NCI-H526 (cell line): ENCODE results near the gene SVEP1.
A peak's percentile ranks its signal among the peaks of the same experiment; 100 is the strongest.

Experiments used
- DNase-seq, 2 experiments: peaks; one replicate each; lab custom pipeline; 2025; lab: John Stamatoyannopoulos, UW

Gene SVEP1

GRCh38 chr9:110521206-110521605 lies 58.3 kb downstream of the SVEP1 start:
- no peak for DNase-seq

- no peak for DNase-seq
Observed at GRCh38 chr9:110520120-110520701, 59.3 kb downstream of the SVEP1 start.

- DNase-seq, result no peak
Observed at GRCh38 chr9:110517483-110517882, 62.1 kb downstream of the SVEP1 start.

- DNase-seq, result no peak
Observed at GRCh38 chr9:110514897-110515296, 64.6 kb downstream of the SVEP1 start.

- no peak for DNase-seq
Observed at GRCh38 chr9:110512817-110513216, 66.7 kb downstream of the SVEP1 start.

GRCh38 chr9:110509792-110510191 lies 69.7 kb downstream of the SVEP1 start:
- DNase-seq, result no peak

- DNase-seq, result no peak
Observed at GRCh38 chr9:110502842-110503241, 76.7 kb downstream of the SVEP1 start.

- DNase-seq, result no peak
Observed at GRCh38 chr9:110499608-110500007, 79.9 kb downstream of the SVEP1 start.

GRCh38 chr9:110487196-110487595 lies 92.3 kb downstream of the SVEP1 start:
- DNase-seq, result no peak

GRCh38 chr9:110486218-110486617 lies 93.3 kb downstream of the SVEP1 start:
- no peak for DNase-seq

- no peak for DNase-seq
Observed at GRCh38 chr9:110479481-110479880, 100.1 kb downstream of the SVEP1 start.

GRCh38 chr9:110476251-110476650 lies 103.3 kb downstream of the SVEP1 start:
- no peak for DNase-seq

- DNase-seq, result no peak
Observed at GRCh38 chr9:110472111-110472510, 107.4 kb downstream of the SVEP1 start.

GRCh38 chr9:110468950-110469349 lies 110.6 kb downstream of the SVEP1 start:
- no peak for DNase-seq

- DNase-seq, result no peak
Observed at GRCh38 chr9:110465190-110465589, 114.4 kb downstream of the SVEP1 start.

- no peak for DNase-seq
Observed at GRCh38 chr9:110464321-110464720, 115.2 kb downstream of the SVEP1 start.

- DNase-seq, result no peak
Observed at GRCh38 chr9:110463499-110463898, 116.0 kb downstream of the SVEP1 start.

- DNase-seq, result no peak
Observed at GRCh38 chr9:110457245-110457644, 122.3 kb downstream of the SVEP1 start.

GRCh38 chr9:110456681-110457080 lies 122.9 kb downstream of the SVEP1 start:
- DNase-seq, result no peak

GRCh38 chr9:110455860-110456259 lies 123.7 kb downstream of the SVEP1 start:
- no peak for DNase-seq

- peak; percentile 3 to 8 for DNase-seq
Observed at GRCh38 chr9:110452227-110452801, 127.2 kb downstream of the SVEP1 start.

GRCh38 chr9:110451726-110452125 lies 127.8 kb downstream of the SVEP1 start:
- no peak for DNase-seq

GRCh38 chr9:110447476-110447875 lies 132.1 kb downstream of the SVEP1 start:
- no peak for DNase-seq

- DNase-seq, result no peak
Observed at GRCh38 chr9:110446171-110446570, 133.4 kb downstream of the SVEP1 start.
